ENCODE data around the gene ARPC5L.

DNA sequence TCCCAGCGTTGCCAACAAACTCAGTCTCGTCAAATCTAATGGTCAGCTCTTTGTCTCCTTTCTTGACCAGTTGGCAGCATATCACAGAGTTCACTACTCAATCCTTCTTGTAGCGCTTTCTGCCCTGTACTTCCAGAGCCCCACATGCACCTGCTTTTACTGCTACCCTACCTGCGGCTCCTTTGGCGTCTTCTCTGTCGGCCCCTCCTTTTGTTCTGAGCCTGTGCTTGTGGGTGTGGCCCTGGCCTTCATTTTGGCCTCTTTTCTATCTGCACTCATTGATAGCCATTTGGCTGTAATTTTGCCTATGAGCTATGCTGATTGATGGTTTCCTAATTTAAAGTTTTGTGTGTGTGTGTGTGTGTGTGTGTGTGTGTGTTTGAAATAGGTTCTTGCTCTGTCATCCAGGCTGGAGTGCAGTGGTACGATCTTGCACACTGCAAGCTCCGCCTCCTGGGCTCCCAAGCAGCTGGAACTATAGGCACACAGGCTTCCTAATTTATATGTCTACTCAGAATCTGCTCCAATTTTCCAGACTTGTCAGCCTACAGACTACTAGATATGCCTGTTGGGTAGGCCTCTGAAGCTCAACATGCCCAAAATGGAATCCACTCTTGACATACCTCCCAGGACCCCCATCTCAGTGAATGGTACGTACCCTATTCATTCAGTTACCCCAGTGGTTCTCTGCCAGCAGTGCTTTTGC is 32.3 kb downstream of the ARPC5L start:
- TF ChIP-seq, protein P1, sequence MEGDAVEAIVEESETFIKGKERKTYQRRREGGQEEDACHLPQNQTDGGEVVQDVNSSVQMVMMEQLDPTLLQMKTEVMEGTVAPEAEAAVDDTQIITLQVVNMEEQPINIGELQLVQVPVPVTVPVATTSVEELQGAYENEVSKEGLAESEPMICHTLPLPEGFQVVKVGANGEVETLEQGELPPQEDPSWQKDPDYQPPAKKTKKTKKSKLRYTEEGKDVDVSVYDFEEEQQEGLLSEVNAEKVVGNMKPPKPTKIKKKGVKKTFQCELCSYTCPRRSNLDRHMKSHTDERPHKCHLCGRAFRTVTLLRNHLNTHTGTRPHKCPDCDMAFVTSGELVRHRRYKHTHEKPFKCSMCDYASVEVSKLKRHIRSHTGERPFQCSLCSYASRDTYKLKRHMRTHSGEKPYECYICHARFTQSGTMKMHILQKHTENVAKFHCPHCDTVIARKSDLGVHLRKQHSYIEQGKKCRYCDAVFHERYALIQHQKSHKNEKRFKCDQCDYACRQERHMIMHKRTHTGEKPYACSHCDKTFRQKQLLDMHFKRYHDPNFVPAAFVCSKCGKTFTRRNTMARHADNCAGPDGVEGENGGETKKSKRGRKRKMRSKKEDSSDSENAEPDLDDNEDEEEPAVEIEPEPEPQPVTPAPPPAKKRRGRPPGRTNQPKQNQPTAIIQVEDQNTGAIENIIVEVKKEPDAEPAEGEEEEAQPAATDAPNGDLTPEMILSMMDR (IDR thresholded peaks at IDR 0.05), result no peak
- TF ChIP-seq POLR2A (IDR thresholded peaks at IDR 0.05) (no peak), POLR2AphosphoS5 (IDR thresholded peaks at IDR 0.05) (no peak), EP300 (IDR thresholded peaks at IDR 0.05) (no peak)

Data from upper lobe of left lung (tissue), 4 donors.